ENCODE data around the gene PARP16. TPM values are rescaled to one million over a fixed set of nuclear protein-coding genes. Genes with fewer than 3 reads are reported as not detected.

PARP16 gene
- total RNA-seq, 2 donors from 2014 or later: 11.5 to 13.8 TPM

DNA sequence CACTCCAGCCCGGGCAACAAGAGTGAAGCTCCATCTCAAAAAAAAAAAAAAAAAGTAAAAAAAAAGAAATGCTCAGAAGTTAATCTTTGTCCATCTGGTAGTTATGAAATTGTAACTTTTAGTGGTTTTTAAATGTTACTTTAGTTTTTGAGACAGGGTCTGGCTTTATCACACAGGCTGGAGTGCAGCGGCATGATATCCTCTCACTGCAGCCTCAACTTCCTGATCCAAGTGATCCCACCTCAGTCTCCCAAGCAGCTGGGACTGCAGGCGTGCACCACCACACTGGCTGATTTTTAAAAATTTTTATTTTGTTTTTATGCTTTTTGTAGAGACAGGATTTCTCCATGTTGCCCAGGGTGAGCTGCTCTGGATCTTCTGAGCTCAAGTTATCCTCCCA is 19.1 kb upstream of the PARP16 start:
- no peaks in the 10 kb centered on the region for H3K9me3 ChIP-seq (ENCODE audit: control insufficient read depth, low read length, poor library complexity, severe bottlenecking)
- DNase-seq: no peak
- Mint-ChIP-seq H3K4me1 (peaks cover 16% of the 10 kb centered on the region), H3K4me3 (no peak overlapping the region), H3K27me3 (no peaks in the 10 kb centered on the region), H3K27ac (peak overlapping the region; percentile 62), H3K36me3 (ENCODE audit: low read depth) (no peaks in the 10 kb centered on the region)
- no peak for ATAC-seq

GRCh38 chr15:65305150-65305758 is 18.6 kb upstream of the PARP16 start:
- ATAC-seq (no peak), DNase-seq (no peak)
- peaks cover 20% of the 10 kb centered on the region for H3K4me1 Mint-ChIP-seq
- peak overlapping the region; percentile 95 for H3K4me3 Mint-ChIP-seq
- no peaks in the 10 kb centered on the region for H3K36me3 Mint-ChIP-seq (ENCODE audit: low read depth)
- H3K27me3 Mint-ChIP-seq: no peaks in the 10 kb centered on the region
- no peaks in the 10 kb centered on the region for H3K9me3 ChIP-seq (ENCODE audit: control insufficient read depth, low read length, poor library complexity, severe bottlenecking)
- peak overlapping the region; percentile 99 for H3K27ac Mint-ChIP-seq

- H3K9me3 ChIP-seq (ENCODE audit: control insufficient read depth, low read length, poor library complexity, severe bottlenecking): no peaks in the 10 kb centered on the region
- H3K27me3 Mint-ChIP-seq: no peaks in the 10 kb centered on the region
- no peaks in the 10 kb centered on the region for H3K36me3 Mint-ChIP-seq (ENCODE audit: low read depth)
- H3K27ac Mint-ChIP-seq: peak within 1 kb of the TSS; percentile 99
- H3K4me3 Mint-ChIP-seq: peak within 1 kb of the TSS; percentile 95
- peaks cover 21% of the 10 kb centered on the region for H3K4me1 Mint-ChIP-seq
- peak; percentile 83 for ATAC-seq
- peak; percentile 44 to 58 (median 56) for DNase-seq
These were observed 17.9 kb upstream of the PARP16 start, which contains the start of gene RNU5B-1 for GRCh38 chr15:65304381-65305149. Gene RNU5B-1, plus strand, starts transcription at chr15:65304677.

DNA sequence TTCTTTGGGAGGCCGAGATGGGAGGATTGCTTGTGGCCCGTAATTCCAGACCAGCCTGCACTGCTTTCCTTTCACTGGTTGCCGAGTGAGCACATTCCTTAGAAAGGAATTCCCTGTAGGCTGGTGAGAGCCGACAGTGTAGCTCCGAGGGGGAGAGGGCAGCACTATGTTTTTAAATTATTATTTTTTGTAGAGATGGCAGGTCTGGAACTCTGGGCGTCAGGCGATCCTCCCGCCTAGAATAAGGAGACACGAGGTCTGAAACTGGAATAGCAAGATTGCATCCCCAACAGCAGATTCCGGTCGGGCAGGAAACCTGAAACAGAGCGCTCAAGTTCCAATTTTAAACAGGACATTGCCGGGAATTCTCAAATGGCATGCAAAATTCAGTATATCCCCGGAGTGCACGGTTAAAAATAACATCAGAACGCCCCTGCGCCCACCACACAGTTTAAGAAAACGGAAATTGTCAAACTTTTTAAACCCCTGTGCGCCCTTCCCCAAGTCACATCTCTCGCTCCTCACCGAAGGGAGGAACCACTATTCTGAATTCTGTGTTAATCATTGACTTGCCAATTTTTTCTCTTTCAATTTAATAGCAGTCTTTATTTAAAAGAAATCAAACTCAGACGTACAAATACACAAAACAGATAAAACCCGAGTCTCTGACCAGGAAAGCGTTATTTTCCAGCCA is 17.2 kb upstream of the PARP16 start:
- H3K4me3 Mint-ChIP-seq: peak overlapping the region; percentile 95
- no peaks in the 10 kb centered on the region for H3K9me3 ChIP-seq (ENCODE audit: control insufficient read depth, low read length, poor library complexity, severe bottlenecking)
- H3K4me1 Mint-ChIP-seq: peaks cover 21% of the 10 kb centered on the region
- ATAC-seq (peak; percentile 3), DNase-seq (no peak)
- H3K36me3 Mint-ChIP-seq (ENCODE audit: low read depth): no peaks in the 10 kb centered on the region
- H3K27me3 Mint-ChIP-seq: no peaks in the 10 kb centered on the region
- peak overlapping the region; percentile 99 for H3K27ac Mint-ChIP-seq

- no peaks in the 10 kb centered on the region for H3K36me3 Mint-ChIP-seq (ENCODE audit: low read depth)
These were observed 15.4 kb upstream of the PARP16 start for GRCh38 chr15:65302061-65302460.

DNA sequence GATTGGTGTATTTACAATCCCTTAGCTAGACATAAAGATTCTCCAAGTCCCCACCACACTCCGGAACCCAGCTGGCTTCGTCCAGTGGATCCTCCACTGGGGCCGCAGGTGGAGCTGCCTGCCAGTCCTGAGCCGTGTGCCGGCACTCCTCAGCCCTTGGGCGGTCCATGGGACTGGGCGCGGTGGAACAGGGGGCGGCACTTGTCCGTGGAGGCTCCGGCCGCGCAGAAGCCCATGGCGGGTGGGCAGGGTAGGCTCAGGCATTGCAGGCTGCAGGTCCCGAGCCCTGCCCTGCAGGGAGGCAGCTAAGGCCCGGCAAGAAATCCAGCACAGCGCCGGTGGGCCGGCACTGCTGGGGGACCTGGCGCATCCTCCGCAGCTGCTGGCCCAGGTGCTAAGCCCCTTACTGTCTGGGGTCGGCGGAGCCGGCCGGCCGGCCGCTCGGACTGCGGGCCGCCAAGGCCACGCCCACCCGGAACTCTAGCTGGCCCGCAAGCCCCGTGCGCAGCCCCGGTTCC is 14.3 kb upstream of the PARP16 start:
- no peak overlapping the region for H3K4me3 Mint-ChIP-seq
- no peaks in the 10 kb centered on the region for H3K36me3 Mint-ChIP-seq (ENCODE audit: low read depth)
- ATAC-seq: no peak
- no peak for DNase-seq
- no peaks in the 10 kb centered on the region for H3K27me3 Mint-ChIP-seq
- H3K27ac Mint-ChIP-seq: peak overlapping the region; percentile 96
- H3K4me1 Mint-ChIP-seq: peaks cover 31% of the 10 kb centered on the region
- no peaks in the 10 kb centered on the region for H3K9me3 ChIP-seq (ENCODE audit: control insufficient read depth, low read length, poor library complexity, severe bottlenecking)

More at GRCh38 chr15:65302061-65302460, 15.4 kb upstream of the PARP16 start:
- Mint-ChIP-seq H3K4me1 (peaks cover 29% of the 10 kb centered on the region), H3K27ac (no peak overlapping the region), H3K4me3 (no peak overlapping the region), H3K27me3 (no peaks in the 10 kb centered on the region)
- no peak for DNase-seq
- no peaks in the 10 kb centered on the region for H3K9me3 ChIP-seq (ENCODE audit: control insufficient read depth, low read length, poor library complexity, severe bottlenecking)
- ATAC-seq: no peak

GRCh38 chr15:65298731-65299130 is 12.0 kb upstream of the PARP16 start:
- Mint-ChIP-seq H3K27ac (peak overlapping the region; percentile 96), H3K27me3 (no peaks in the 10 kb centered on the region), H3K4me3 (peak overlapping the region; percentile 73), H3K4me1 (peaks cover 22% of the 10 kb centered on the region), H3K36me3 (ENCODE audit: low read depth) (no peaks in the 10 kb centered on the region)
- DNase-seq: no peak
- H3K9me3 ChIP-seq (ENCODE audit: control insufficient read depth, low read length, poor library complexity, severe bottlenecking): no peaks in the 10 kb centered on the region
- no peak for ATAC-seq

GRCh38 chr15:65292938-65293518 is 6.3 kb upstream of the PARP16 start:
- Mint-ChIP-seq H3K4me3 (no peak overlapping the region), H3K27me3 (no peaks in the 10 kb centered on the region), H3K27ac (peak overlapping the region; percentile 8), H3K36me3 (ENCODE audit: low read depth) (no peaks in the 10 kb centered on the region), H3K4me1 (peaks cover 23% of the 10 kb centered on the region)
- no peak for DNase-seq
- no peaks in the 10 kb centered on the region for H3K9me3 ChIP-seq (ENCODE audit: control insufficient read depth, low read length, poor library complexity, severe bottlenecking)
- no peak for ATAC-seq

GRCh38 chr15:65290228-65290627 is 3.5 kb upstream of the PARP16 start:
- no peak overlapping the region for H3K27ac Mint-ChIP-seq
- no peaks in the 10 kb centered on the region for H3K9me3 ChIP-seq (ENCODE audit: control insufficient read depth, low read length, poor library complexity, severe bottlenecking)
- H3K4me3 Mint-ChIP-seq: no peak overlapping the region
- DNase-seq (no peak), ATAC-seq (no peak)
- no peaks in the 10 kb centered on the region for H3K27me3 Mint-ChIP-seq
- H3K4me1 Mint-ChIP-seq: peaks cover 23% of the 10 kb centered on the region
- H3K36me3 Mint-ChIP-seq (ENCODE audit: low read depth): no peaks in the 10 kb centered on the region

GRCh38 chr15:65289261-65289854 is 2.7 kb upstream of the PARP16 start:
- Mint-ChIP-seq H3K4me3 (no peak overlapping the region), H3K27ac (no peak overlapping the region), H3K4me1 (peaks cover 24% of the 10 kb centered on the region), H3K27me3 (no peaks in the 10 kb centered on the region), H3K36me3 (ENCODE audit: low read depth) (no peaks in the 10 kb centered on the region)
- no peak for ATAC-seq
- no peaks in the 10 kb centered on the region for H3K9me3 ChIP-seq (ENCODE audit: control insufficient read depth, low read length, poor library complexity, severe bottlenecking)
- no peak for DNase-seq

DNA sequence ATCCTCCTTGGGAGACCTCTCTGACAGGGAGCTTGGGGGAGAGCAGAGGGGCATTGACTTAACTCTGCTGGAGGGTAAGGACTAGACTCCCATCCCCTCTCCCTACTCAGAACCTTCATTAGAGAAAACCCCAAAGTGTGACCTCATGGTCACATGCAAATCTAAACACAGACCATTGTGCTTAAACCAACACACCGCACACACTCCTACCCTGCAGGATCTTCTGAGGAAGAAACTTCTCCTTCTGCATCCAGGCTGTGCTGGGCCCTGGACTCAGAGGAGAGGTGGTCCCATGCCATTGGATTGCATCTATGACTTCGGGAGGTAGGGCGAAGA is 805 bp upstream of the PARP16 start:
- no peak for DNase-seq
- peaks cover 25% of the 10 kb centered on the region for H3K4me1 Mint-ChIP-seq
- no peak for ATAC-seq
- no peaks in the 10 kb centered on the region for H3K9me3 ChIP-seq (ENCODE audit: control insufficient read depth, low read length, poor library complexity, severe bottlenecking)
- H3K36me3 Mint-ChIP-seq (ENCODE audit: low read depth): peaks cover 4% of the 10 kb centered on the region
- H3K27ac Mint-ChIP-seq: peak overlapping the region; percentile 91
- H3K4me3 Mint-ChIP-seq: peak overlapping the region; percentile 87
- no peaks in the 10 kb centered on the region for H3K27me3 Mint-ChIP-seq

DNA sequence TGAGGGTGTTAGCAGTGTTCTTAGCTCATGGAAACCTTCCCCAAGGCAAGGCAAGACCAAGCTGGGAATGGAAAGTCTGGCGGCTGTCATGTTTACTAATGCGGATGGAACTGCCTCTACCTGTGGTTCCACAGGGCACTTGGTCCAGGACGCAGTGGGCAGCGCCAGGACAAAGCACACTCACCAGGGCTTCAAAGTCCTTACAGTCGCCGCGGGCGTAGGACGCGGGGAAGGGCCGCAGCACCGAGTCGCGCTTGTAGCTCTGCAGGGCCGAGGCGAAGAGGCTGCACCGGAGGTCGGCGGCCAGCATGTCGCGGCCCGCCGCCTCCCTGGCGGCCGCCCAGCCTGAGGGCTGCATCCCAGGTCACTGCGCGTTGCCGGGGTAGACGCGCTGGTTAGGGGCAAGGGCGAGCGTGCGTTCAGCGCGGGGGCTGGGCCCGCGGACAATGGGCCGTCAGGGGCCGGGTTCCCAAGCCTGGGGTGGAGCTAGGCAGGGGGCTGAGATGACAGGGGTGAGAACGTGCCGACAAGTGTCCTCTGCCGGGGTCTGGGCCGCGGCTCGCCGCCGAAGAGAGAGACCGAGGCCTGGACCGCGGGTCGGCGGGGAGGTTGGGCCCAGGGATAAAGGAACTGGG is 497 bp downstream of the PARP16 start:
- peak; percentile 19 for ATAC-seq

More for the DNA sequence above, 497 bp downstream of the PARP16 start:
- peak in 2 of 3 donors; percentile 16 for DNase-seq
- H3K27ac Mint-ChIP-seq: peak overlapping the region; percentile 91
- H3K4me3 Mint-ChIP-seq: peak overlapping the region; percentile 87
- H3K36me3 Mint-ChIP-seq (ENCODE audit: low read depth): peaks cover 4% of the 10 kb centered on the region
- peaks cover 28% of the 10 kb centered on the region for H3K4me1 Mint-ChIP-seq
- H3K27me3 Mint-ChIP-seq: no peaks in the 10 kb centered on the region
- H3K9me3 ChIP-seq (ENCODE audit: control insufficient read depth, low read length, poor library complexity, severe bottlenecking): no peaks in the 10 kb centered on the region
